ENCODE measurements around the gene TSPAN9. TPM values are rescaled to one million over a fixed set of nuclear protein-coding genes. Genes with fewer than 3 reads are reported as not detected.

TSPAN9 gene
- total and polyA plus RNA-seq, 9 of the 15 experiments (the other 6 are each of a cell fraction or from before 2014, with no cell fraction given) = 0.23 to 2.1 (median 0.60) TPM; not detected in 2

GRCh38 chr12:3207175-3207574, 130.0 kb downstream of the TSPAN9 start (continued):
- TF ChIP-seq RREB1 (CRISPR knock-in tag; IDR thresholded peaks at IDR 0.05) = no peak

GRCh38 chr12:3207858-3208257, 130.7 kb downstream of the TSPAN9 start:
- H3K27me3 ChIP-seq (ENCODE audit: control insufficient read depth in 2 of 2, insufficient read depth in 2 of 2, low read length in 2 of 2) = peaks cover 0 to 7% of the 10 kb centered on the region in 2 experiments; a peak in 2 of 5 replicates
- ChIA-PET POLR2A (interaction anchor here (0.7 kb wide), 1 partner anchor 15 kb away, joined by 3 read pairs; no protein-coding TSS in a partner anchor), CTCF (ENCODE audit: low intra/inter-chr PET ratio) (no interaction called here)
- DNase-seq (ENCODE audit: extremely low read depth in 1 of 4, low spot score in 3 of 4) (peak; percentile 27 to 49 (median 43)), FAIRE-seq (no peak), ATAC-seq (peak; percentile 94)
- no peaks in the 10 kb centered on the region for H3K9me3 ChIP-seq (replicated peaks; ENCODE audit: control insufficient read depth, insufficient read depth, low read depth, low read length)
- no peak overlapping the region for H3K27ac ChIP-seq (ENCODE audit: extremely low read depth, low read depth, low read length)
- H4K20me1 ChIP-seq (replicated peaks; ENCODE audit: control insufficient read depth, insufficient read depth, low read length) = no peaks in the 10 kb centered on the region; the same call in 1 of the 2 replicates
- no peak overlapping the region for H3K9ac ChIP-seq (ENCODE audit: insufficient read depth in 1 of 2, low read depth in 2 of 2, low read length in 2 of 2)
- intact Hi-C loops (cut with micrococcal nuclease) (loop anchor here (10.0 kb wide), 1 partner anchor 67 kb away; no protein-coding TSS in a partner anchor), in situ Hi-C loops (cut with MboI) (no loop called here)
- H3K9me1 ChIP-seq (ENCODE audit: control insufficient read depth, insufficient read depth, low read length) = no peaks in the 10 kb centered on the region
- H3K36me3 ChIP-seq (ENCODE audit: control insufficient read depth, insufficient read depth, low read length) = no peaks in the 10 kb centered on the region
- no peak overlapping the region for H2AFZ ChIP-seq (ENCODE audit: low read depth, low read length)
- WGBS (ENCODE audit: insufficient coverage, low coverage, missing lambda C conversion rate) = 0% methylated on average over 5 of the region's 13 CpGs
- no peak overlapping the region for H3K4me2 ChIP-seq (ENCODE audit: insufficient read depth, low read length)
- BruUV-seq (replicated peaks) = no TSS peak
- H3K4me1 ChIP-seq (replicated peaks in 1 of 2; ENCODE audit: control insufficient read depth in 2 of 2, insufficient read depth in 2 of 2, low read length in 2 of 2) = no peaks in the 10 kb centered on the region
- no peaks in the 10 kb centered on the region for H3K79me2 ChIP-seq (ENCODE audit: control insufficient read depth, insufficient read depth, low read length)
- no peak overlapping the region for H3K4me3 ChIP-seq
- TF ChIP-seq EP400 (IDR thresholded peaks at IDR 0.05) (no peak), SMAD2 (IDR thresholded peaks at IDR 0.05; ENCODE audit: low read depth, low read length) (no peak), TCF7 (IDR thresholded peaks at IDR 0.05; ENCODE audit: borderline replicate concordance) (no peak), RBM22 (IDR thresholded peaks at IDR 0.05; ENCODE audit: low read depth, low read length, poor library complexity, severe bottlenecking) (no peak), TCF7L2 (IDR thresholded peaks at IDR 0.05; ENCODE audit: low read depth, low read length) (no peak), ZNF77 (CRISPR knock-in tag; IDR thresholded peaks at IDR 0.05) (no peak), EHMT2 (IDR thresholded peaks at IDR 0.05) (no peak), L3MBTL2 (IDR thresholded peaks at IDR 0.05) (no peak), SREBF1 (IDR thresholded peaks at IDR 0.05; ENCODE audit: borderline replicate concordance, low read depth, low read length) (no peak)

Measured in K562 (cell line).